K562 (cell line): ENCODE measurements around the gene CLCNKB. TPM values are rescaled to one million over a fixed set of nuclear protein-coding genes. Genes with fewer than 3 reads are reported as not detected.

ENCODE experiments used
- BHLHE40 ChIP-seq: IDR thresholded peaks from 2 replicates; pipeline ENCODE4 v1.6.1; 2011; ENCODE audit warnings: low read length, improper control_type of control experiment
- CREB1 ChIP-seq, 2 experiments: sonication (generic) in 1 of 2; formaldehyde crosslinking in 1 of 2; IDR thresholded peaks; 2 replicates each; pipeline versions ENCODE4 v1.6.1 to v1.8.0; 2012 to 2022; ENCODE audit warnings: inconsistent platforms in 1 of 2, mild to moderate bottlenecking in 1 of 2, missing genetic modification reagents in 1 of 2, moderate library complexity in 1 of 2
- CREB3 ChIP-seq: fragments of 450-650 bp; conservative IDR thresholded peaks from 2 replicates; pipeline ENCODE4 v1.6.1; 2016; ENCODE audit warnings: missing genetic modification characterization, low read depth, mild to moderate bottlenecking, missing compliant biosample characterization, moderate library complexity
- FOXM1 ChIP-seq, 2 experiments: fragments of 450-650 bp in 1 of 2; sonication (generic) in 1 of 2; formaldehyde crosslinking in 1 of 2; IDR thresholded peaks; 2 replicates each; pipeline versions ENCODE4 v1.6.1 to v1.9.0; 2017 to 2022; ENCODE audit warnings: low read depth in 2 of 2, mild to moderate bottlenecking in 2 of 2, missing genetic modification reagents in 1 of 2, moderate library complexity in 1 of 2
- HDAC2 ChIP-seq: fragments of 450-650 bp; IDR thresholded peaks from 2 replicates; pipeline ENCODE4 v1.6.1; 2016; ENCODE audit warnings: mild to moderate bottlenecking
- KDM5B ChIP-seq: fragments of 200-600 bp; sonication (generic); IDR thresholded peaks from 2 replicates; pipeline ENCODE4 v1.6.1; 2012; ENCODE audit warnings: low read depth, mild to moderate bottlenecking, moderate library complexity, low read length, control low read depth, inconsistent platforms; ENCODE audit not compliant: insufficient replicate concordance
- PREB ChIP-seq: sonication (generic); formaldehyde crosslinking; IDR thresholded peaks from 2 replicates; pipeline ENCODE4 v1.8.1; 2023; ENCODE audit warnings: mild to moderate bottlenecking, missing genetic modification reagents
- SAFB ChIP-seq: fragments of 200-400 bp; formaldehyde crosslinking; IDR thresholded peaks from 2 replicates; pipeline ENCODE4 v1.6.1; 2017; ENCODE audit warnings: low read depth, low read length, borderline replicate concordance
- SFPQ ChIP-seq: fragments of 200-400 bp; formaldehyde crosslinking; IDR thresholded peaks from 2 replicates; pipeline ENCODE4 v1.6.1; 2017; ENCODE audit warnings: mild to moderate bottlenecking, low read depth, low read length, moderate library complexity
- STAG1 ChIP-seq: sonication (generic); formaldehyde crosslinking; IDR thresholded peaks from 2 replicates; pipeline ENCODE4 v1.5.0; 2020; ENCODE audit warnings: missing genetic modification reagents, borderline replicate concordance
- THAP7 ChIP-seq: fragments of 250-450 bp; sonication (Bioruptor Pico); IDR thresholded peaks from 2 replicates; pipeline ENCODE4 v1.5.0; 2021
- YBX1 ChIP-seq: fragments of 450-650 bp; IDR thresholded peaks from 2 replicates; pipeline ENCODE4 v1.7.1; 2016; ENCODE audit warnings: mild to moderate bottlenecking
- ZNF551 ChIP-seq: fragments of 250-450 bp; sonication (Bioruptor Pico); IDR thresholded peaks from 2 replicates; pipeline ENCODE4 v1.5.0; 2021; ENCODE audit warnings: mild to moderate bottlenecking, moderate library complexity
- ZNF740 ChIP-seq, 3 experiments: fragments of 200-800 bp in 1 of 3; sonication (Bioruptor generic) in 1 of 3; sonication (generic) in 1 of 3; formaldehyde crosslinking in 1 of 3; IDR thresholded peaks; 2 replicates each; pipeline versions ENCODE4 v1.6.1 to v1.8.0; 2016 to 2022; ENCODE audit warnings: mild to moderate bottlenecking in 2 of 3, missing compliant biosample characterization in 2 of 3, missing genetic modification characterization in 2 of 3, missing genetic modification reagents in 1 of 3
- polyA plus RNA-seq, 8 experiments: library from polyadenylated mRNA; depleted of rRNA in 4 of 8; stranded (reverse) in 5 of 8; unstranded in 3 of 8; fragments of >200 nt; fragmentation: Nextera tagmentation in 2 of 8; fragmentation: Illumina TruSeq in 1 of 8; extraction: Ambion mirVana in 2 of 8; extraction: Trizol in 1 of 8; gene quantifications; 2 replicates each; pipeline versions ENCODE4 v1.2.1 to v1.2.3, GENCODE V29; 2011 to 2014; ENCODE audit warnings: inconsistent platforms in 1 of 8, missing spikeins in 1 of 8
- total RNA-seq, 7 experiments: library from RNA; depleted of rRNA in 6 of 7; stranded (reverse); fragments of >200 nt in 6 of 7; fragmentation: Illumina TruSeq in 2 of 7; extraction: Trizol in 2 of 7; gene quantifications; 2 replicates each; pipeline versions ENCODE4 v1.2.1 to v1.2.3, GENCODE V29; 2011 to 2021; ENCODE audit warnings: low replicate concordance in 1 of 7
- TF ChIP-seq, protein P1 (sequence below): sonication (generic); formaldehyde crosslinking; IDR thresholded peaks from 2 replicates; pipeline ENCODE4 v1.8.0; 2022; ENCODE audit warnings: missing genetic modification reagents, mild to moderate bottlenecking, borderline replicate concordance

CLCNKB gene
- total and polyA plus RNA-seq, 9 of the 15 experiments (the other 6 are each of a cell fraction or from before 2014, with no cell fraction given) = 0.08 to 1.7 (median 0.64) TPM

GRCh38 chr1:16072616-16073484 lies 29.3 kb downstream of the CLCNKB start (continued):
- no peak for TF ChIP-seq THAP7 (CRISPR knock-in tag)
- TF ChIP-seq FOXM1 (IDR thresholded peaks at IDR 0.05; ENCODE audit: low read depth) = no peak
- peak; percentile 62; the same call in 1 of the 2 replicates for TF ChIP-seq FOXM1 (CRISPR knock-in tag; IDR thresholded peaks at IDR 0.05; ENCODE audit: low read depth)
- TF ChIP-seq ZNF551 (CRISPR knock-in tag) = no peak
- TF ChIP-seq CREB3 (tag) = no peak
- TF ChIP-seq ZNF740 (CRISPR knock-in tag; IDR thresholded peaks at IDR 0.05) = peak; percentile 3; the same call in 1 of the 2 replicates
- no peak for TF ChIP-seq ZNF740 (tag; IDR thresholded peaks at IDR 0.05)
- TF ChIP-seq BHLHE40 = peak; percentile 96
- TF ChIP-seq, protein P1, sequence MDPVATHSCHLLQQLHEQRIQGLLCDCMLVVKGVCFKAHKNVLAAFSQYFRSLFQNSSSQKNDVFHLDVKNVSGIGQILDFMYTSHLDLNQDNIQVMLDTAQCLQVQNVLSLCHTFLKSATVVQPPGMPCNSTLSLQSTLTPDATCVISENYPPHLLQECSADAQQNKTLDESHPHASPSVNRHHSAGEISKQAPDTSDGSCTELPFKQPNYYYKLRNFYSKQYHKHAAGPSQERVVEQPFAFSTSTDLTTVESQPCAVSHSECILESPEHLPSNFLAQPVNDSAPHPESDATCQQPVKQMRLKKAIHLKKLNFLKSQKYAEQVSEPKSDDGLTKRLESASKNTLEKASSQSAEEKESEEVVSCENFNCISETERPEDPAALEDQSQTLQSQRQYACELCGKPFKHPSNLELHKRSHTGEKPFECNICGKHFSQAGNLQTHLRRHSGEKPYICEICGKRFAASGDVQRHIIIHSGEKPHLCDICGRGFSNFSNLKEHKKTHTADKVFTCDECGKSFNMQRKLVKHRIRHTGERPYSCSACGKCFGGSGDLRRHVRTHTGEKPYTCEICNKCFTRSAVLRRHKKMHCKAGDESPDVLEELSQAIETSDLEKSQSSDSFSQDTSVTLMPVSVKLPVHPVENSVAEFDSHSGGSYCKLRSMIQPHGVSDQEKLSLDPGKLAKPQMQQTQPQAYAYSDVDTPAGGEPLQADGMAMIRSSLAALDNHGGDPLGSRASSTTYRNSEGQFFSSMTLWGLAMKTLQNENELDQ (CRISPR knock-in tag) = no peak
- no peak for TF ChIP-seq YBX1
- 0 out of 2 replicates have a peak, but pooled peaks have one; percentile 59 for TF ChIP-seq SFPQ
- peak; percentile 45 for TF ChIP-seq KDM5B
- 0 out of 2 replicates have a peak, but pooled peaks have one; percentile 37 for TF ChIP-seq SAFB
- no peak for TF ChIP-seq STAG1 (CRISPR knock-in tag)
- TF ChIP-seq CREB1 (IDR thresholded peaks at IDR 0.05) = 0 out of 2 replicates have a peak, but pooled peaks have one; percentile 9
- no peak for TF ChIP-seq CREB1 (CRISPR knock-in tag; IDR thresholded peaks at IDR 0.05)
- no peak for TF ChIP-seq PREB (CRISPR knock-in tag)
- no peak for TF ChIP-seq HDAC2
